22Rv1 (cell line): ENCODE measurements around the gene IL10RA.

Experiments used
- H3K27ac ChIP-seq: fragments of 450-650 bp; 2 replicates; pipeline ENCODE4 v1.5.1; 2017
- ZFX ChIP-seq: fragments of 450-650 bp; IDR thresholded peaks from 2 replicates; pipeline ENCODE4 v1.6.1; 2017; ENCODE audit warnings: antibody characterized with exemption, borderline replicate concordance
- TF ChIP-seq, protein P1 (sequence below): fragments of 450-650 bp; IDR thresholded peaks from 2 replicates; pipeline ENCODE4 v1.5.1; 2017; ENCODE audit warnings: mild to moderate bottlenecking

IL10RA gene

DNA sequence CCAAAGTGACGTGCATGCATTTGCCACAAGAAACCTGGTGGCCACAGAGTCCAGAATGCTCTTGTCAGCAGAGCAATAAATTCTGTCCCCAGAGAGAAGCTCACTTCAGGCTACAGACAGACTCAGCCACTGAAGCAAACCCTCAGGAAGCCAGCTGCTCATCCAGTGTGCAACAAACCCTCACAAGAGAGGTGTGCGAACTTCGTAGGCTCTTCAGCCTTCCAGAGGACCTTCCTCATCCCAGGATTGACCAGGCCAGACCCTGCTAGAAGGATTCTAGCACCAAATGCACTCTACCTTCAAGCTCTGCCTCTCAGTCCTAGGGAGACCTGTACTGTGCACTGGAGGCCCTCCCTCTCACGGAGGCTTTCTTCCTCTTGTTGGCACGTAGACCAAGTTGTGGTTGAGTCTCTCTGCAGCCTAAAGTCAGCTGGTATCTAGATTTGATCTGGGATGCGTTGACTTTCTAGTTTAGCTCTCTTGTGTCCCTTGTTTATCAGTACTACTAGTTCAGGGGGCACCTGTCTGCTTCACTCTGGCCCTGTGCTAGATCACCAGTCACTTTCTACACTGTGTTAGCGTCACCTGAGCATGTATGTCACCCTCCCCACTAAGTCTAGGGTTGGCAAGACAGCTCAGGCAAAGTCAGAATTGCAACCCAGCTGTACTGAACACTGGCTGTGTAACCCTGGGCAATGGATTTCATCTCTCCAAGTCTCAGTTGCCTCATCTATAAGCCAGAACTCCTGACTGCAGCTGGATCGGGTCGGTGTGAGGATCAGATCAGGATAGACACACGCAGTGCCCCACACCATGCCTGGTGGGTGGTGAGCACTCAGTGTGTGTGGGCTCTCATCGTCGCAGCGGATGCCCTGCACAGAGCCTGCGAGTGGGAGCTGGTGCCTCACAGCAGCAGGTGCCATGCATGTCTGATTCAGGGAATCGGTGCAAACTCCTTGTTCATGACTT, 34.9 kb upstream of the IL10RA start:
- no peak for TF ChIP-seq ZFX
- TF ChIP-seq, protein P1, sequence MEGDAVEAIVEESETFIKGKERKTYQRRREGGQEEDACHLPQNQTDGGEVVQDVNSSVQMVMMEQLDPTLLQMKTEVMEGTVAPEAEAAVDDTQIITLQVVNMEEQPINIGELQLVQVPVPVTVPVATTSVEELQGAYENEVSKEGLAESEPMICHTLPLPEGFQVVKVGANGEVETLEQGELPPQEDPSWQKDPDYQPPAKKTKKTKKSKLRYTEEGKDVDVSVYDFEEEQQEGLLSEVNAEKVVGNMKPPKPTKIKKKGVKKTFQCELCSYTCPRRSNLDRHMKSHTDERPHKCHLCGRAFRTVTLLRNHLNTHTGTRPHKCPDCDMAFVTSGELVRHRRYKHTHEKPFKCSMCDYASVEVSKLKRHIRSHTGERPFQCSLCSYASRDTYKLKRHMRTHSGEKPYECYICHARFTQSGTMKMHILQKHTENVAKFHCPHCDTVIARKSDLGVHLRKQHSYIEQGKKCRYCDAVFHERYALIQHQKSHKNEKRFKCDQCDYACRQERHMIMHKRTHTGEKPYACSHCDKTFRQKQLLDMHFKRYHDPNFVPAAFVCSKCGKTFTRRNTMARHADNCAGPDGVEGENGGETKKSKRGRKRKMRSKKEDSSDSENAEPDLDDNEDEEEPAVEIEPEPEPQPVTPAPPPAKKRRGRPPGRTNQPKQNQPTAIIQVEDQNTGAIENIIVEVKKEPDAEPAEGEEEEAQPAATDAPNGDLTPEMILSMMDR: no peak
- H3K27ac ChIP-seq: no peak overlapping the region

GRCh38 chr11:117953024-117953671, 33.0 kb upstream of the IL10RA start:
- no peak overlapping the region for H3K27ac ChIP-seq
- TF ChIP-seq ZFX: no peak
- TF ChIP-seq, protein P1: no peak

- H3K27ac ChIP-seq: no peak overlapping the region
- no peak for TF ChIP-seq ZFX
- TF ChIP-seq, protein P1: no peak
Measured at GRCh38 chr11:117958949-117959348, 27.2 kb upstream of the IL10RA start.

GRCh38 chr11:117959438-117960149, 26.6 kb upstream of the IL10RA start:
- no peak overlapping the region for H3K27ac ChIP-seq
- TF ChIP-seq, protein P1: no peak
- TF ChIP-seq ZFX: no peak

DNA sequence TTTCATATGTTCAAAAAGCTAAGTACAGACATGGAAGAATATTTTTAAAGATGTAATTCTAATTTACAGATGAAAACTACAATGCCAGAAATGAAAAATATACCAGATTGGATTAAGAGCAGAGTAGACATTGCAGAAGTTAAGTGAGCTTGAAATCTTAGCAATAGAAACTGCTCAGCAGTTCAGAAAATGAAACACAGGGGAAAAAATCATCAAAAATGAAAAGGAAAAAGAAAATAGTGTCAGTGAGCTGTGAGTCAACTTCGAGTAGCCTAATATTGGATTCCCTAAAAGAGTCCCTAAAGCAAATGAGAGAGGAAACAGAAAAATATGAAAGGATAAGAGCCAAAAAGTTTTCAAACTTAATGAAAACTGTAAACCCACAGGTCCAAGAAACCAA, 25.8 kb upstream of the IL10RA start:
- TF ChIP-seq, protein P1: no peak
- no peak for TF ChIP-seq ZFX
- H3K27ac ChIP-seq: no peak overlapping the region

- H3K27ac ChIP-seq: no peak overlapping the region
- no peak for TF ChIP-seq ZFX
- TF ChIP-seq, protein P1: no peak
Measured at GRCh38 chr11:117961896-117962295, 24.3 kb upstream of the IL10RA start.
